ENCODE data around the gene ZMYND19. TPM values are rescaled to one million over a fixed set of nuclear protein-coding genes. Genes with fewer than 3 reads are reported as not detected.
"Not testable (repeated sequence)": the region's sequence is repeated elsewhere in the genome, so short reads cannot be mapped to it uniquely, and the experiment has no call there.

Gene ZMYND19
- total RNA-seq, 1 experiment from 2014 or later = 77.9 TPM

- ATAC-seq (no peak), DNase-seq (ENCODE audit: low spot score) (no peak)
- CTCF ChIA-PET = no interaction called here
- Mint-ChIP-seq H3K27me3 (ENCODE audit: low read depth) (peaks cover 7% of the 10 kb centered on the region; the same call in 1 of the 2 replicates), H3K9me3 (peaks cover 11% of the 10 kb centered on the region), H3K36me3 (peaks cover 5% of the 10 kb centered on the region), H3K4me3 (no peak overlapping the region), H3K27ac (no peak overlapping the region), H3K4me1 (peaks cover 6% of the 10 kb centered on the region)
- TF ChIP-seq, protein P1, sequence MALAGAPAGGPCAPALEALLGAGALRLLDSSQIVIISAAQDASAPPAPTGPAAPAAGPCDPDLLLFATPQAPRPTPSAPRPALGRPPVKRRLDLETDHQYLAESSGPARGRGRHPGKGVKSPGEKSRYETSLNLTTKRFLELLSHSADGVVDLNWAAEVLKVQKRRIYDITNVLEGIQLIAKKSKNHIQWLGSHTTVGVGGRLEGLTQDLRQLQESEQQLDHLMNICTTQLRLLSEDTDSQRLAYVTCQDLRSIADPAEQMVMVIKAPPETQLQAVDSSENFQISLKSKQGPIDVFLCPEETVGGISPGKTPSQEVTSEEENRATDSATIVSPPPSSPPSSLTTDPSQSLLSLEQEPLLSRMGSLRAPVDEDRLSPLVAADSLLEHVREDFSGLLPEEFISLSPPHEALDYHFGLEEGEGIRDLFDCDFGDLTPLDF (CRISPR knock-in tag; IDR thresholded peaks at IDR 0.05) = no peak
- TF ChIP-seq ESRRA (CRISPR knock-in tag; IDR thresholded peaks at IDR 0.05; ENCODE audit: borderline replicate concordance) = no peak
- TF ChIP-seq JUN (CRISPR knock-in tag; IDR thresholded peaks at IDR 0.05) = no peak
- TF ChIP-seq, protein P2, sequence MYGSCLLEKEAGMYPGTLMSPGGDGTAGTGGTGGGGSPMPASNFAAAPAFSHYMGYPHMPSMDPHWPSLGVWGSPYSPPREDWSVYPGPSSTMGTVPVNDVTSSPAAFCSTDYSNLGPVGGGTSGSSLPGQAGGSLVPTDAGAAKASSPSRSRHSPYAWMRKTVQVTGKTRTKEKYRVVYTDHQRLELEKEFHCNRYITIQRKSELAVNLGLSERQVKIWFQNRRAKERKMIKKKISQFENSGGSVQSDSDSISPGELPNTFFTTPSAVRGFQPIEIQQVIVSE (CRISPR knock-in tag; IDR thresholded peaks at IDR 0.05; ENCODE audit: borderline replicate concordance) = no peak
- TF ChIP-seq ZNF671 (CRISPR knock-in tag; IDR thresholded peaks at IDR 0.05) = no peak
- TF ChIP-seq, protein P3, sequence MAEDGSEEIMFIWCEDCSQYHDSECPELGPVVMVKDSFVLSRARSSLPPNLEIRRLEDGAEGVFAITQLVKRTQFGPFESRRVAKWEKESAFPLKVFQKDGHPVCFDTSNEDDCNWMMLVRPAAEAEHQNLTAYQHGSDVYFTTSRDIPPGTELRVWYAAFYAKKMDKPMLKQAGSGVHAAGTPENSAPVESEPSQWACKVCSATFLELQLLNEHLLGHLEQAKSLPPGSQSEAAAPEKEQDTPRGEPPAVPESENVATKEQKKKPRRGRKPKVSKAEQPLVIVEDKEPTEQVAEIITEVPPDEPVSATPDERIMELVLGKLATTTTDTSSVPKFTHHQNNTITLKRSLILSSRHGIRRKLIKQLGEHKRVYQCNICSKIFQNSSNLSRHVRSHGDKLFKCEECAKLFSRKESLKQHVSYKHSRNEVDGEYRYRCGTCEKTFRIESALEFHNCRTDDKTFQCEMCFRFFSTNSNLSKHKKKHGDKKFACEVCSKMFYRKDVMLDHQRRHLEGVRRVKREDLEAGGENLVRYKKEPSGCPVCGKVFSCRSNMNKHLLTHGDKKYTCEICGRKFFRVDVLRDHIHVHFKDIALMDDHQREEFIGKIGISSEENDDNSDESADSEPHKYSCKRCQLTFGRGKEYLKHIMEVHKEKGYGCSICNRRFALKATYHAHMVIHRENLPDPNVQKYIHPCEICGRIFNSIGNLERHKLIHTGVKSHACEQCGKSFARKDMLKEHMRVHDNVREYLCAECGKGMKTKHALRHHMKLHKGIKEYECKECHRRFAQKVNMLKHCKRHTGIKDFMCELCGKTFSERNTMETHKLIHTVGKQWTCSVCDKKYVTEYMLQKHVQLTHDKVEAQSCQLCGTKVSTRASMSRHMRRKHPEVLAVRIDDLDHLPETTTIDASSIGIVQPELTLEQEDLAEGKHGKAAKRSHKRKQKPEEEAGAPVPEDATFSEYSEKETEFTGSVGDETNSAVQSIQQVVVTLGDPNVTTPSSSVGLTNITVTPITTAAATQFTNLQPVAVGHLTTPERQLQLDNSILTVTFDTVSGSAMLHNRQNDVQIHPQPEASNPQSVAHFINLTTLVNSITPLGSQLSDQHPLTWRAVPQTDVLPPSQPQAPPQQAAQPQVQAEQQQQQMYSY (CRISPR knock-in tag; IDR thresholded peaks at IDR 0.05) = no peak
- no peak for TF ChIP-seq NFE2L1 (CRISPR knock-in tag; IDR thresholded peaks at IDR 0.05)
- no peak for TF ChIP-seq ZBTB21 (CRISPR knock-in tag; IDR thresholded peaks at IDR 0.05; ENCODE audit: borderline replicate concordance)
- TF ChIP-seq GTF2I (CRISPR knock-in tag; conservative IDR thresholded peaks at IDR 0.05) = no peak
- TF ChIP-seq, protein P4, sequence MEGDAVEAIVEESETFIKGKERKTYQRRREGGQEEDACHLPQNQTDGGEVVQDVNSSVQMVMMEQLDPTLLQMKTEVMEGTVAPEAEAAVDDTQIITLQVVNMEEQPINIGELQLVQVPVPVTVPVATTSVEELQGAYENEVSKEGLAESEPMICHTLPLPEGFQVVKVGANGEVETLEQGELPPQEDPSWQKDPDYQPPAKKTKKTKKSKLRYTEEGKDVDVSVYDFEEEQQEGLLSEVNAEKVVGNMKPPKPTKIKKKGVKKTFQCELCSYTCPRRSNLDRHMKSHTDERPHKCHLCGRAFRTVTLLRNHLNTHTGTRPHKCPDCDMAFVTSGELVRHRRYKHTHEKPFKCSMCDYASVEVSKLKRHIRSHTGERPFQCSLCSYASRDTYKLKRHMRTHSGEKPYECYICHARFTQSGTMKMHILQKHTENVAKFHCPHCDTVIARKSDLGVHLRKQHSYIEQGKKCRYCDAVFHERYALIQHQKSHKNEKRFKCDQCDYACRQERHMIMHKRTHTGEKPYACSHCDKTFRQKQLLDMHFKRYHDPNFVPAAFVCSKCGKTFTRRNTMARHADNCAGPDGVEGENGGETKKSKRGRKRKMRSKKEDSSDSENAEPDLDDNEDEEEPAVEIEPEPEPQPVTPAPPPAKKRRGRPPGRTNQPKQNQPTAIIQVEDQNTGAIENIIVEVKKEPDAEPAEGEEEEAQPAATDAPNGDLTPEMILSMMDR (IDR thresholded peaks at IDR 0.05) = no peak
- no peak for TF ChIP-seq MAX (CRISPR knock-in tag; IDR thresholded peaks at IDR 0.05)
- TF ChIP-seq, protein P5, sequence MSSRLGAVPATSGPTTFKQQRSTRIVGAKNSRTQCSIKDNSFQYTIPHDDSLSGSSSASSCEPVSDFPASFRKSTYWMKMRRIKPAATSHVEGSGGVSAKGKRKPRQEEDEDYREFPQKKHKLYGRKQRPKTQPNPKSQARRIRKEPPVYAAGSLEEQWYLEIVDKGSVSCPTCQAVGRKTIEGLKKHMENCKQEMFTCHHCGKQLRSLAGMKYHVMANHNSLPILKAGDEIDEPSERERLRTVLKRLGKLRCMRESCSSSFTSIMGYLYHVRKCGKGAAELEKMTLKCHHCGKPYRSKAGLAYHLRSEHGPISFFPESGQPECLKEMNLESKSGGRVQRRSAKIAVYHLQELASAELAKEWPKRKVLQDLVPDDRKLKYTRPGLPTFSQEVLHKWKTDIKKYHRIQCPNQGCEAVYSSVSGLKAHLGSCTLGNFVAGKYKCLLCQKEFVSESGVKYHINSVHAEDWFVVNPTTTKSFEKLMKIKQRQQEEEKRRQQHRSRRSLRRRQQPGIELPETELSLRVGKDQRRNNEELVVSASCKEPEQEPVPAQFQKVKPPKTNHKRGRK (CRISPR knock-in tag; IDR thresholded peaks at IDR 0.05; ENCODE audit: borderline replicate concordance) = no peak
- POLR2A ChIA-PET = no interaction called here
Observed at GRCh38 chr9:137538058-137538457, 52.3 kb downstream of the ZMYND19 start.

DNA sequence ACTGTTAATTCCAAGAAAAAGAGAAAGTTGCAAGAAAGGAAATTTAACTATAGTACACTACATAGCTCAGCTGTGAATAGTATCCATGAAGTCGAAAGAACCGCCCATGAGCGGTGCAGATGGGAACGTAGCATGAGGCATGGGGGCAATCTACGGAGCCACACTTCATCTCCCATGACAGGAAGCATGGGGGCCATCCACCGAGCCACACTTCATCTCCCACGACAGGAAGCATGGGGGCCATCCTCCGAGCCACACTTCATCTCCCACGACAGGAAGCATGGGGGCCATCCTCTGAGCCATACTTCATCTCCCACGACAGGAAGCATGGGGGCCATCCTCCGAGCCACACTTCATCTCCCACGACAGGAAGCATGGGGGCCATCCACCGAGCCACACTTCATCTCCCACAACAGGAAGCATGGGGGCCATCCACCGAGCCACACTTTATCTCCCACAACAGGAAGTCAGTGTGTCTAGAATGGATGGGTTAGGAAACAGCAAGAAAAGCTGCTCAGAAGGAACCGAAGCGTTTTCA lies 53.6 kb downstream of the ZMYND19 start:
- H3K4me1 Mint-ChIP-seq; H3K27ac Mint-ChIP-seq; DNase-seq (ENCODE audit: low spot score); CTCF ChIA-PET; POLR2A ChIA-PET; H3K27me3 Mint-ChIP-seq (ENCODE audit: low read depth); H3K36me3 Mint-ChIP-seq; ATAC-seq; H3K4me3 Mint-ChIP-seq: not testable (repeated sequence)
- peaks cover 11% of the 10 kb centered on the region for H3K9me3 Mint-ChIP-seq

GRCh38 chr9:137535120-137535428 lies 55.2 kb downstream of the ZMYND19 start:
- DNase-seq (ENCODE audit: low spot score) (no peak), ATAC-seq (no peak)
- ChIA-PET CTCF (interaction anchor here (0.5 to 1.4 kb wide), 19 partner anchors 8 to 258 kb away, joined by 3 to 11 read pairs (median 3); partner anchors contain the start of genes EXD3, MRPL41, NOXA1 and PNPLA7), POLR2A (no interaction called here)
- Mint-ChIP-seq H3K27me3 (ENCODE audit: low read depth) (peaks cover 7% of the 10 kb centered on the region; the same call in 1 of the 2 replicates), H3K9me3 (peaks cover 11% of the 10 kb centered on the region), H3K4me1 (peaks cover 6% of the 10 kb centered on the region), H3K36me3 (peaks cover 5% of the 10 kb centered on the region), H3K4me3 (no peak overlapping the region), H3K27ac (no peak overlapping the region)
- no peak for TF ChIP-seq JUN (CRISPR knock-in tag; IDR thresholded peaks at IDR 0.05)
- TF ChIP-seq, protein P6, sequence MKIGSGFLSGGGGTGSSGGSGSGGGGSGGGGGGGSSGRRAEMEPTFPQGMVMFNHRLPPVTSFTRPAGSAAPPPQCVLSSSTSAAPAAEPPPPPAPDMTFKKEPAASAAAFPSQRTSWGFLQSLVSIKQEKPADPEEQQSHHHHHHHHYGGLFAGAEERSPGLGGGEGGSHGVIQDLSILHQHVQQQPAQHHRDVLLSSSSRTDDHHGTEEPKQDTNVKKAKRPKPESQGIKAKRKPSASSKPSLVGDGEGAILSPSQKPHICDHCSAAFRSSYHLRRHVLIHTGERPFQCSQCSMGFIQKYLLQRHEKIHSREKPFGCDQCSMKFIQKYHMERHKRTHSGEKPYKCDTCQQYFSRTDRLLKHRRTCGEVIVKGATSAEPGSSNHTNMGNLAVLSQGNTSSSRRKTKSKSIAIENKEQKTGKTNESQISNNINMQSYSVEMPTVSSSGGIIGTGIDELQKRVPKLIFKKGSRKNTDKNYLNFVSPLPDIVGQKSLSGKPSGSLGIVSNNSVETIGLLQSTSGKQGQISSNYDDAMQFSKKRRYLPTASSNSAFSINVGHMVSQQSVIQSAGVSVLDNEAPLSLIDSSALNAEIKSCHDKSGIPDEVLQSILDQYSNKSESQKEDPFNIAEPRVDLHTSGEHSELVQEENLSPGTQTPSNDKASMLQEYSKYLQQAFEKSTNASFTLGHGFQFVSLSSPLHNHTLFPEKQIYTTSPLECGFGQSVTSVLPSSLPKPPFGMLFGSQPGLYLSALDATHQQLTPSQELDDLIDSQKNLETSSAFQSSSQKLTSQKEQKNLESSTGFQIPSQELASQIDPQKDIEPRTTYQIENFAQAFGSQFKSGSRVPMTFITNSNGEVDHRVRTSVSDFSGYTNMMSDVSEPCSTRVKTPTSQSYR (CRISPR knock-in tag; IDR thresholded peaks at IDR 0.05) = no peak
- TF ChIP-seq, protein P7, sequence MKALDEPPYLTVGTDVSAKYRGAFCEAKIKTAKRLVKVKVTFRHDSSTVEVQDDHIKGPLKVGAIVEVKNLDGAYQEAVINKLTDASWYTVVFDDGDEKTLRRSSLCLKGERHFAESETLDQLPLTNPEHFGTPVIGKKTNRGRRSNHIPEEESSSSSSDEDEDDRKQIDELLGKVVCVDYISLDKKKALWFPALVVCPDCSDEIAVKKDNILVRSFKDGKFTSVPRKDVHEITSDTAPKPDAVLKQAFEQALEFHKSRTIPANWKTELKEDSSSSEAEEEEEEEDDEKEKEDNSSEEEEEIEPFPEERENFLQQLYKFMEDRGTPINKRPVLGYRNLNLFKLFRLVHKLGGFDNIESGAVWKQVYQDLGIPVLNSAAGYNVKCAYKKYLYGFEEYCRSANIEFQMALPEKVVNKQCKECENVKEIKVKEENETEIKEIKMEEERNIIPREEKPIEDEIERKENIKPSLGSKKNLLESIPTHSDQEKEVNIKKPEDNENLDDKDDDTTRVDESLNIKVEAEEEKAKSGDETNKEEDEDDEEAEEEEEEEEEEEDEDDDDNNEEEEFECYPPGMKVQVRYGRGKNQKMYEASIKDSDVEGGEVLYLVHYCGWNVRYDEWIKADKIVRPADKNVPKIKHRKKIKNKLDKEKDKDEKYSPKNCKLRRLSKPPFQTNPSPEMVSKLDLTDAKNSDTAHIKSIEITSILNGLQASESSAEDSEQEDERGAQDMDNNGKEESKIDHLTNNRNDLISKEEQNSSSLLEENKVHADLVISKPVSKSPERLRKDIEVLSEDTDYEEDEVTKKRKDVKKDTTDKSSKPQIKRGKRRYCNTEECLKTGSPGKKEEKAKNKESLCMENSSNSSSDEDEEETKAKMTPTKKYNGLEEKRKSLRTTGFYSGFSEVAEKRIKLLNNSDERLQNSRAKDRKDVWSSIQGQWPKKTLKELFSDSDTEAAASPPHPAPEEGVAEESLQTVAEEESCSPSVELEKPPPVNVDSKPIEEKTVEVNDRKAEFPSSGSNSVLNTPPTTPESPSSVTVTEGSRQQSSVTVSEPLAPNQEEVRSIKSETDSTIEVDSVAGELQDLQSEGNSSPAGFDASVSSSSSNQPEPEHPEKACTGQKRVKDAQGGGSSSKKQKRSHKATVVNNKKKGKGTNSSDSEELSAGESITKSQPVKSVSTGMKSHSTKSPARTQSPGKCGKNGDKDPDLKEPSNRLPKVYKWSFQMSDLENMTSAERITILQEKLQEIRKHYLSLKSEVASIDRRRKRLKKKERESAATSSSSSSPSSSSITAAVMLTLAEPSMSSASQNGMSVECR (CRISPR knock-in tag; IDR thresholded peaks at IDR 0.05; ENCODE audit: borderline replicate concordance) = no peak
